CD1c-positive myeloid dendritic cell (primary cell): ENCODE data around the gene HSPA14.
"Not testable (repeated sequence)": the region's sequence is repeated elsewhere in the genome, so short reads cannot be mapped to it uniquely, and the experiment has no call there.

Source experiments
- DNase-seq: peaks from one replicate; pipeline ENCODE4 v3.0.0-alpha.2; 2016; ENCODE audit errors: extremely low spot score

Gene HSPA14, protein sequence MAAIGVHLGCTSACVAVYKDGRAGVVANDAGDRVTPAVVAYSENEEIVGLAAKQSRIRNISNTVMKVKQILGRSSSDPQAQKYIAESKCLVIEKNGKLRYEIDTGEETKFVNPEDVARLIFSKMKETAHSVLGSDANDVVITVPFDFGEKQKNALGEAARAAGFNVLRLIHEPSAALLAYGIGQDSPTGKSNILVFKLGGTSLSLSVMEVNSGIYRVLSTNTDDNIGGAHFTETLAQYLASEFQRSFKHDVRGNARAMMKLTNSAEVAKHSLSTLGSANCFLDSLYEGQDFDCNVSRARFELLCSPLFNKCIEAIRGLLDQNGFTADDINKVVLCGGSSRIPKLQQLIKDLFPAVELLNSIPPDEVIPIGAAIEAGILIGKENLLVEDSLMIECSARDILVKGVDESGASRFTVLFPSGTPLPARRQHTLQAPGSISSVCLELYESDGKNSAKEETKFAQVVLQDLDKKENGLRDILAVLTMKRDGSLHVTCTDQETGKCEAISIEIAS

DNA sequence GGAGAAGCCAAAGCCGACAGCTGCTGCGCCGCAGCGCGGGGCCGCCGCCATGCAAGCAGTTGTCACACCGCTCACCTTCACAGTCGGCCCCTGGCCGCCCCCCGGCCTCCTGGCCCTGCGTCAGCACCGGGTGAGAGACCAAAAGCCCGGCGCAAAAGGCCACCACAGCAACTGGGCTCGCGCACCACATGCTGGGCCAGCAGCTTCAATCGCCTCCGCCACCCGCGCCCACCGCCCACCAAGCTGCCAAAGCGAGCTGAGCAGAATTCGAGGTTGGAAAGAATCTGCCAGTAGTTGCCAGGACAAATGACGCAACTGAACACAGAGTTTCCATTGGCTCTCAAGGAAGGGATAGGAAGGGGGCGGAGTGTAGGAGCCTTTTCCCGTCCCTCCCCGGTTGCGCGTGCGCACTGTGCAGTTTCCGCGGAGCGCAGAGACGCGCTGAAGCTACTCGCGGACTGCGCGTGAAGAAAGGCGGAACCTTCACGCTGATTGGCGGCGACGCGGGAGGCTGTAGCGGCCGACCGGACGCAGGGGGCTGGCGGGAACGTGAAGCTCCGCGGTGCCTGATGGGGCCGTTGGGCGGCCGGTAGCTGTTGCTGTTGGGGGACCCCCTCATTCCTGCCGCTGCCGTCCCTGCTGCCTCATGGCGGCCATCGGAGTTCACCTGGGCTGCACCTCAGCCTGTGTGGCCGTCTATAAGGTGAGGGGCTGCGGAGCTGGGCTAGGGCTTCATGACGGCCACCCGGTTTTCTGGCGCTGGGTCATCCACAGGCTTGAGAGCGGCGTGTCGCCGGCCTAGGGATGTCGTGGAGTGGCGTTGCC lies at the start of gene HSPA14, which contains the start of the genes CDNF and MSANTD7:
Gene HSPA14 (plus strand): TSS at position 550 of the 825 bp plus-strand sequence. CDS start 97 bp downstream, at position 647.
Gene CDNF (minus strand): TSS at position 281 of the 825 bp plus-strand sequence. CDS start 91 bp downstream, at position 190.
Gene MSANTD7 (plus strand): TSS at position 550 of the 825 bp plus-strand sequence. CDS start 3,979 bp downstream, outside the sequence.
- DNase-seq = peak; percentile 100

GRCh38 chr10:14798636-14799035 lies 39.5 kb upstream of the HSPA14 start:
- peak; percentile 27 for DNase-seq

GRCh38 chr10:14800397-14800796 lies 37.7 kb upstream of the HSPA14 start:
- DNase-seq = no peak

GRCh38 chr10:14801723-14802122 lies 36.4 kb upstream of the HSPA14 start:
- DNase-seq = no peak

- DNase-seq = no peak
These were observed 34.3 kb upstream of the HSPA14 start for GRCh38 chr10:14803827-14804226.

- no peak for DNase-seq
These were observed 31.8 kb upstream of the HSPA14 start for GRCh38 chr10:14806318-14806717.

DNA sequence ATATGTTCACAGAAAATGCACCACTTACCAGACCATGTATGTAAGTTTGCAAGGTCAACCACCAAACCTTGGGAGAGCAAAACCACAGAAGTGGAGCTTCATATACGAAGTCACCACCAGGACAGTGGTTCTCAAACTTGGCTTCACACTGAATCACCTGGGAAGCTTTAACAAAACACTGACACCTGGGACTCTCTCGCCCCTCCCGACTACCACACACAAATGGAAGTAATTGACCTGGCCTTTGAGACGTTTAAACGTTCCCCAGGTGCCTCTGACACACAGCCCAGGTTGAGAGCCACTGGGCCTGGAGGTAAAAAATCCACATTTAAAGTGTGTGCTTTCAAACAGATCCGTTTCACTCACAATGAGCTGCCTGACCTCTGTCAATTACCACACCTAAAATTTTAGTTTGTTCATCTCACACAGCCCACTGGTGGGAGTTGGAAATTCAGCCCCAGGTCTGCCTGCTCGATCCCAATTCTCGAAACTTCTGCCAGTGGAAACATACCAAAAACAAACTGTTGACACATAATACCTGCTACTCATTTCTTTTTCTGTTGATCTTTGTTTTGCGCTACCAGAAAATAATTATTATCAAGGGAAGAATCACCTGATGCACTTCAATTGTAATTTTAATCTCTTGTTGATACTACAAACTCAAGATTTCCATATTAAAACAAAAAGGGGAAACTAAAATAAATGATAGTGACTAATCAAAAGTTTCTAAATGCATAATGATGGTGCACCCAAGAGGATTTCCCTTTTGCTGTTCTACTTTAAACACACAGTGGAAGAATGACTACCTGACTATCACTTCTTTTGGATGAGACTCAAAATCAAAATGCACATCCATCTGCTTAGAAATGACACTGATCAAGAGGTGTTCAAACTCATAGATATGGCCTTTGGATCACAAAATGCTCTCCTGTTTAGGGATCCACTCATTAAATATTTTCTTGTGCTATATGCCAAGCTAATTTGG lies 26.8 kb upstream of the HSPA14 start:
- DNase-seq = no peak

DNA sequence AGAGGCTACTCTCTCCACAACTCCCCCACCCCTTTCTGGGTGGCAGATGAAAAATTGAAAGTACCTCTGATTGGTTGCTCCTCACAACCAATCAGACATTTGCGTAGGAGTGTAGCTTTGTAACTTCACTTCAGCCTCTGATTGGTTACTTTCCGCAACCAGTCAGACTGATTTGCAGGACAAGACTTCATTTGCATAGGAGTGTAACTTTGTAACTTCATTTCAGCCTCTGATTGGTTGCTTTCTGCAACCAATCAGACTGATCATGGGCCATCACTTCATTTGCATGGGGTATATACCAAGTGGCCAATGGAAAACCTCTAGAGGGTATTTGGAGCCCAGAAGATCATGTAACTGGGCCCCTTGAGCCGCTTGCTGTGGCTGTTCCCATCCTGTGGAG lies 25.8 kb upstream of the HSPA14 start:
- DNase-seq = no peak

DNA sequence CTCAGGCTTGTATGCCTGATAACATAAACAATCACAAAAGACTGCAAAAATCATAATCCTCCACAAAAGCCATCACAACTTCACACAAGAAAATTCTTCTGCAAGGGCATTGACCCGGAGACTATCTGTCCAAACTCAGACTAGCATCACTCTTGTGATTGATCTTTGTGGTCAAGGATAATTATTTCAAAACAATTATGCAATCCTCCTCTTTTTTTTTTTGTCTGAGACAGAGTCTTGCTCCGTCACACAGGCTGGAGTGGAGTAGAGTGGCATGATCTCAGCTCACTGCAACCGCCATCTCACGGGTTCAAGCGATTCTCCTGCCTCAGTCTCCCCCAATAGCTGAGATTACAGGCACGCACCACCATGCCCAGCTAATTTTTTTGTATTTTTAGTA lies 22.4 kb upstream of the HSPA14 start:
- DNase-seq = no peak

GRCh38 chr10:14816717-14817116 lies 21.4 kb upstream of the HSPA14 start:
- DNase-seq = not testable (repeated sequence)

DNA sequence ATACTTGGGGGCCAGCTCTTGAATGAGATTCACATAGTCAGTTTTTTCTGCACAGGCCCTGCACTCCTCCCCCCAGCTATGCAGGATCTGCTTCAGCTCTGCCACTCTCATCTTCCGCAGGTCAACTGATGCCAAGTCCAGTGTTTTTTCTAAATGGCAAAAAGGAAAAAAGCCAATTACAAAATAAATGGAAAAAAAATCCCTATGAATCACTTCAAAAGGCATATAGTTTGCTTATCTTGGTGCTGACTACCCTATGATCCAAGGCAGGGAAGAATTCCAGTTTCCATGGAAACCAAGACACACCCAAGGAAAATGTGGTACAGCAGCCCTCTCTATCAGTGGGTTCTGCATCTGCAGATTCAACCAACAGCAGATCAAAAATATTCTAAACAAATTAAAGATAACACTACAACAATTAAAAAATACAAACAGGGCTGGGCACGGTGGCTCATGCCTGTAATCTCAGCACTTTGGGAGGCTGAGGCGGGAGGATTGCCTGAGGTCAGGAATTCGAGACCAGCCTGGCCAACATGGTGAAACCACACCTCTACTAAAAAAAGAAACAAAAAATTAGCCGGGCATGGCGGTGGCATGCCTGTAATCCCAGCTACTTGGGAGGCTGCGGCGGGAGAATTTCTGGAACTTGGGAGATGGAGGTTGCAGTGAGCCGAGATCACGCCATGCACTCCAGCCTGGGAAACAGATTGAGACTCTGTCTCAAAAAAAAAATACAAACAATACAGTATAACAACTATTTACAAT lies 17.9 kb upstream of the HSPA14 start:
- no peak for DNase-seq

- DNase-seq = peak; percentile 28
These were observed 17.3 kb upstream of the HSPA14 start for GRCh38 chr10:14820775-14821154.

DNA sequence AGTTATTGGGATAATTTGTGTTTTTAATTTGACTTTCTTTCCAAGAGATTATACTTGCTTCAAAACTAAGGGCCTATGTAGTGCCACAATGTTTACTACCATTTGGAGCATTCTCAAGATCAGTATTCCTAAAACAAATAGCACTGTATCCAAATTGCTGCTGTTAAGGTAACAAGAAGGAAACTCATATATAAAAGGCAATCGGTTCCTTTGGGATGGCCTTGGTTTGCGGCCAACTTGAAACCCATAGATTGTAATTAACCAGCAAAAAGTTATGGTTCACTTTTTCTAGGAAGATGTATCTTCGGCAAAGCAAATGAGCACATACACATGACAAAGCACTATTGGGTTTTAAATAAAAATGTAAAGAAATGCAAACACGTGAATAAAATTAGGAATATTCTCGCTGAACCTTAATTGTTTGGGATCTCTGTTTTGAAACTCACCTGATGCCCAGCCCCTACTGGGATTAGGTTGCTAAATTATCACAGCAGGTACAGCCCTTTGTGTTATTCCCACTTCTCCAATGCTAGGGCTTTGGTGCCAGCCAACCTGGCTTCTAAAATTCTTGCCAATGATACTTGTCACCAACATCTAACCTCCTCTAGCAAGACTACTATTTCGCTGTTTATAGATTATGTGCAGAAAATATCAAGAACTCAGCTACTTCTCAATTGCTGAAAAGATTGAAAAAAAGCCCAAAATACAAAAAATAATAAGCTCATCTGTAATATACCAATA lies 16.3 kb upstream of the HSPA14 start:
- no peak for DNase-seq

DNA sequence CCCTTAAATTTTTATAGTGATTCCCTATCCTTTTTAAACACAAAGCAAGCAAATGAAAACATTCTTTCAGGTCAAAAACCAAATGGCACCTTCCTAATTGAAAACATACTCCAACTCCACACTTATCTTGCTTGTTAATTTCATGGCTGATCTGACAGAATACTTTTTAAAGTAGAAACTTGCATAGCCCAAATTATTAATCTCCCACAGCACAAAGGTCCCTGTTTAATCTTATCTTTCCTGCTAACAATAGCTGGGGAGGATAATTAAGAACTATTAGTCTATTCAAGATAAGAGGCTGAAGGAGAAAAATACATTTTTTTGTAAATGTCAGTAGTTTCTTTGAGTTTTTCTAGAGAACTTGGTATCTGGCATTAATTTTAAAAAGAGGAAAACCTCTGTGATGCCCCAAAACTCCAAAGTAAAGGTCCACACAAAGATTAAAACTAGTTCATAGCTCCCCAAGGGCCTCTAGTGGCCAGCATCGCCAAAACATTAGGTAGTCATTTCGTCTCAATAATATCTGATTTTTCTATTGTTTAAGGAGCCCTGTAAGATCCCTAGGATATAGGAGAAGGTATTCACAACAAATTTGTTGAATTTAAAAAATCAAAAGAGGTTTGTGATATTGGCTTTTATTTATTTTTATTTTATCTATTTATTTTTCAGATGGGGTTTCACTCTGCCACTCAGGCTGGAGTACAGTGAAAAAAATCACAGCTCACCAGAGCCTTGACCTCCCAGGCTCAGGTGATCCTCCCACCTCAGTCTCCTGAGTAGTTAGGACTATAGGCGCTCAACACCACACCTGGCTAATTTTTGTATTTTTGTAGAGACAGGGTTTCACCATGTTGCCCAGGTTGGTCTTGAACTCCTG lies 15.0 kb upstream of the HSPA14 start:
- peak; percentile 48 for DNase-seq

DNA sequence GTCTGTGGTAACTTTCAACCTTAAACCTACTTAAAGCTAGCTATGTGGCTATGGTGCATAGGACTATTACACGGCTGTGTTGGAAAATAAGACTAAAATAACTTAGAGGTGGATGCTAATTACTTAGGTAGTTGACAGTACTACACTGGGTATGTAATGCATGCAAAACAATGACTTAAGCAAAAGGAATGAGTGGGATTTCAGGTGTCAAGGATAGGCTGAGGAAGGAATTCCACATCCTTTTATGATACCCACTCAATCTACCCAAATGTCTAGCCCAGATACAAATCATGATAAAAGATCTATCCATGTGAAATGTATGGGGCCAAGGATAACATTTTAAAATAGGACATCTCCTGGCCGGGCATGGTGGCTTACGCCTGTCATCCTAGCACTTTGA lies 14.1 kb upstream of the HSPA14 start:
- DNase-seq = no peak

DNA sequence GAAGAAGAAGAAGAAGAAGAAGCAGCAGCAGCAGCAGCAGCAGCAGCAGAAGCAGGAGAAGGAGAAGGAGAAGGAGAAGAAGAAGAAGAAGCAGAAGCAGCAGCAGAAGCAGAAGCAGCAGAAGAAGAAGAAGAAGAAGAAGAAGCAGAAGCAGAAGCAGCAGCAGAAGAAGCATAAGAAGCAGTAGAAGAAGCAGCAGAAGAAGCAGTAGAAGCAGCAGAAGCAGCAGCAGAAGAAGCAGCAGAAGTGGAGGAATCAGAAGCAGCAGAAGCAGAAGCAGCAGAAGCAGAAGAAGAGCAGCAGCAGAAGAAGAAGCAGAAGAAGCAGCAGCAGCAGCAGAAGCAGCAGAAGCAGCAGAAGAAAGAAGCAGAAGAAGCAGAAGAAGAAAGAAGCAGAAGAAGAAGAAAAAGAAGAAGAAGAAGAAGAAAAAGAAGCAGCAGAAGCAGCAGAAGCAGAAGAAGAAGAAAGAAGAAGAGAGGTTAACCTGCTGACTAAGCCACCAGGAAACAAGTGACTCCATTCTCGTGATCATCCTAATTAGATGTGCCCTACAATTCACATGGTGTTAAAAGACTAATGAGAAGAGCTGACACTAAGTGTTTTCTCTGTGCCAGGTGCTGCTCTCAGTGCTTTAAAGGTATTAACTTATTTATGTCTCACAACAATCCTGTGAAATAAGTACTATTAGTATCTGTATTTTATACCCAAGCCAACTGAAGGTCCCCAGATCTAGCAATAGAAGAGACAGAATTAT lies 11.9 kb upstream of the HSPA14 start:
- peak; percentile 32 for DNase-seq

GRCh38 chr10:14833106-14833505 lies 5.0 kb upstream of the HSPA14 start:
- DNase-seq = no peak

DNA sequence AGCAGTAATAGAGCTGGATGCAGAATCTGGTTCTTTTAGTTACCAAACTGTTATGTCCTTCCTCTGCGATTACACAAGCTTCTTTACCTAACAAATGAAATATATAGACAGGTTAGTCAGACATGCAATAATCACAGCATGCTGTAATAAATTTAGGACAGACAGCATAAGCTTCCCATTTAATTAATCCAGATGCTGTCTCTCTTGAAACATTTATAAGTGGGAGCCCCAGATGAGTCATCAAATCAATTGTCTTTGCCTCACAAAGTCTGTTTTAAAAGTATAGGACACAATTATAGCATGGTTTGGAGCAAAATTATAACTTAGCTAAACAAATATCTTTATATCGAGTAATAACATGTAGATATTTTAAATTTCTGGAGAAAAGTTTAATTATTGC lies 1.9 kb upstream of the HSPA14 start:
- no peak for DNase-seq
